Stimulated activated CD4-positive, alpha-beta T cell treated with anti-CD3 and anti-CD28 coated beads, Interleukin-1b, Interleukin-23, amount 100 ng/mL, for 4 hours (primary cell): Measurements from ENCODE around the gene GLE1.

ENCODE experiments used
- DNase-seq, 2 donors: peaks; one replicate each; pipeline ENCODE4 v3.0.0-alpha.2; 2020; ENCODE audit warnings: low read depth in 2 of 2

Gene GLE1, protein sequence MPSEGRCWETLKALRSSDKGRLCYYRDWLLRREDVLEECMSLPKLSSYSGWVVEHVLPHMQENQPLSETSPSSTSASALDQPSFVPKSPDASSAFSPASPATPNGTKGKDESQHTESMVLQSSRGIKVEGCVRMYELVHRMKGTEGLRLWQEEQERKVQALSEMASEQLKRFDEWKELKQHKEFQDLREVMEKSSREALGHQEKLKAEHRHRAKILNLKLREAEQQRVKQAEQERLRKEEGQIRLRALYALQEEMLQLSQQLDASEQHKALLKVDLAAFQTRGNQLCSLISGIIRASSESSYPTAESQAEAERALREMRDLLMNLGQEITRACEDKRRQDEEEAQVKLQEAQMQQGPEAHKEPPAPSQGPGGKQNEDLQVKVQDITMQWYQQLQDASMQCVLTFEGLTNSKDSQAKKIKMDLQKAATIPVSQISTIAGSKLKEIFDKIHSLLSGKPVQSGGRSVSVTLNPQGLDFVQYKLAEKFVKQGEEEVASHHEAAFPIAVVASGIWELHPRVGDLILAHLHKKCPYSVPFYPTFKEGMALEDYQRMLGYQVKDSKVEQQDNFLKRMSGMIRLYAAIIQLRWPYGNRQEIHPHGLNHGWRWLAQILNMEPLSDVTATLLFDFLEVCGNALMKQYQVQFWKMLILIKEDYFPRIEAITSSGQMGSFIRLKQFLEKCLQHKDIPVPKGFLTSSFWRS

DNA sequence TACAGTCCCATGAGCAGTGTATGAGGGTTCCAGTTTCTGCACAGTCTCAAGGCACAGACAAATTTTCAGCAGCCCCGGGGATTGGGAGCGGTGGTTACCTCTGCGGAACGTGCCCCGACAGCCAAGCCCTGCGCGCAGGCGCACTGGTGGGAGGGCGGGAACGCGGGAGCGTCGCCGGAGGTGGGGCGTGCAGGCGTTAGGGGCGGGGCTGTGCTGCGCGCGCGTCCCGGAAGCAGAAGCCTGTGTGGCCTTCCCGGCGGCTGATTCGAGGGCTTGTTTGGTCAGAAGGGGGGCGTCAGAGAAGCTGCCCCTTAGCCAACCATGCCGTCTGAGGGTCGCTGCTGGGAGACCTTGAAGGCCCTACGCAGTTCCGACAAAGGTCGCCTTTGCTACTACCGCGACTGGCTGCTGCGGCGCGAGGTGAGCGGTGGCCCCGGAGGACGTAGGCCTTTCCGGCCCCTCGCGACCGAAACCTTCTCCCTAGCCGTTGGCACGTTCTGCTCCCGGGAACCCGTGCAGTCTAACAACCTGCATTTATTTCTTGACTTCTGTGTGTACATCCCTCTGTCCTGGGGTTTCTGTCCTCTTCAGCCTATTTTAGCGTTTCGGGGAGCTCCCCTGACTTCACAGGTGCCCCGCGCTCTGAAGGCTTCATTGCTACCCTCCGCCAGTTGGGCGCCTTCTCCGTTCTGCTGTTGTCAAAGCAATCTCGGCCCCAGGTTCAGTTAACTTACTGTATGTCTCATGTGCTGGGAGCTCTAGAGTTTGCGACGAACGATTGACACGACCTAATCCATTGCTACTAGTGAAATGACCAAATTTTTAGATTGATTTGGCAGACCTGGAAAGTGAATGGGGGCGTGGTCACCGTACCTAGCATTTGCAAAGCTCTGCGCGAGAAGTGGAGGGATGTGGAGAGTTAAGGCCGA is at the start of gene GLE1:
GLE1 (plus strand) TSS at position 235 of the 929 bp plus-strand sequence; CDS start at position 322, 87 bp downstream.
- DNase-seq: peak; percentile 97 to 99

DNA sequence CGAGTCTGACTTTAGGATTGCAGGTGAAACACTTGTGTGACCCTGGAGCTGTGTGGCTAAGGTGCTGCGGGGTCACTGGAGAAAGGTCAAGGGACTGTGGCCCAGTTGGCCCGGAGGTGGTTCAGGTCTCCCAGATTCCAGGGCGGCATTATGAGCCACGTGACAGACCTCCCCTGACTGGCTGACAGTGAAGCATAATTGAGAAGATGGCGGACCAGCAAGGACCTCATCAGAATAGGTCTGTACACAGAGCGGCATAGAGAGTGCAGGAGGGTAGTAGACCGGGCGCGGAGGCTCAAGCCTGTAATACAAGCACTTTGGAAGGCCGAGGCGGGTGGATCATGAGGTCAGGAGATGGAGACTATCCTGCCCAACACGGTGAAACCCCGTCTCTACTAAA is 49.5 kb upstream of the GLE1 start:
- no peak for DNase-seq

DNA sequence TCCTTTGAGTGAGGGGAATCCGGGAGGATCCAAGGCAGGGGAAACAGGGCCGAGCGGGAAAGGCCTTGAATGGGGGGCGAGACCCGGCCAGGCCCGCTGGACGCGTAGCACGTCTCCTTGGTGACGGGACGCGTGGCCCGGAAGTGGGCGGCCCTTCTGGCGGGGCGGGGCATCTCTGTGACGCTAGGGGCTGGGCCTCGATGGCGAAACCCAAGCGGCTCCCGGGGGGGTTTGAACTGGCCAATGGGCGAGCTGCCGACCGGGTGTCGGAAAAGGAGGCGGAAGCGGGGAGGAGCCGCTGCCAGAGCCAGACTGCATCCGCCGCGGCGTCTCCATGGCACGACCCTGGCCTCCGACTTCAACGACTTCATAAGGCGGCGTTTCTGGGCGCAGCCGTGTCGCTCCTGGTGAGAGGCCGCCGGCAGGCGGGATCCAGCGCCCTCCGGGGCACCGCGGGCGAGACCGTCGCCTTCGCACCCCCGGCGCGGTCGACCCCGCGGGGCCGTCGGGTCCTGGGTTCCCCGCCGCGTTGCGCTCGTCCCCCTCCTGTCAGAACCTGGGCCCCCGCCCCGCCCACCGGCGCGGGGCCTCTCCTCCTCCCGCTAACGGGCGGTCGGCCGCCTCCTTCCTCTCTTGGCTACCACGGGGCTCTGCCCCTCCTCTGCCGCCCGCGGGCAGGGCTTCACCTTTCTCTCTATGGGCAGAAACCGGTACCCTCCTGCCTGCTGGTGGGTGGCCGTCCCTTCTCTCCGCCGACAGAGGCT is 48.5 kb upstream of the GLE1 start, which contains the start of gene ODF2:
ODF2 (plus strand) TSS at position 158 of the 764 bp plus-strand sequence; CDS start at position 244, 86 bp downstream.
- peak; percentile 97 to 98 for DNase-seq

DNA sequence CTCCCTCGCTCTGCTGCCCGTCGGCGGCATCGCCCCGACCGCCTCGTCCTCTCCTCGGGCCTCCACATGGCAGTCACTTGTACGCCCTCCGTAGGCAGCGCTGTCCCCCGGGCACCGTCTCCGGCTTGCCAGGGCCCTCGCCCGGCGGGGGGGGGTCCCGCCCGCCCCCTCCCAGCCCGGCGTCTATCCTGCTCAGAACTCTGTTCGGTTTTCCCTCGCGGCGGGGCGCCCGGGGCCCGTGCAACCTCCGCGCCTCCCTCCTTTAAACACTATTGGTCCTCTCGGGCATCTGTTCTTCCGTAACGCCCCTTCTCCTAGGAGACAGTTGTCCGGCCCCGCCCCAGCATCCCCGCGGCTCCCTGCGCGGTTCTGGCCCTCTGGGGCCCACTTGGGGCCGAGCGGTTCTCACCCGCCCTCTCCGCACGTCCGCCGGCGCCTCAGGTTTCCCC is 47.9 kb upstream of the GLE1 start:
- DNase-seq: peak; percentile 47 to 57

DNA sequence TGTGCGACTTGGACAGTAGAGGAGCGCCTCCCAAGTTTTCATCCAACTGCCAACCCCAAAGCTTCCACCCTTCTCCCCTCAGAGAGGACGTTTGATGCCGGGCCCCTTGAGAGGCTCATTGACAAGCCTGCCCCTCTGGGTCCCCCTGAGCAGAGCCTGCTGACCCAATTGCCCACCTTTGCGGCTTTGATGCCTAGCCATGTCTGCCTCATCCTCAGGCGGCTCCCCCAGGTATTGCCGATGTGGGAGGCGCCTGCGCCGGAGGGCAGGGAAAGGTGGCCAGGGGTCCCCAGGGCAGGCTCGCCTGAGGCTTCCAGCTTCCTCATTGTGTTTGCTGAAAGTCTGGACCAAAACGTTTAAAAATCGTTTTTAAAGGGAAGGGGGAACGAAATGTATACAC is 47.3 kb upstream of the GLE1 start:
- no peak for DNase-seq

DNA sequence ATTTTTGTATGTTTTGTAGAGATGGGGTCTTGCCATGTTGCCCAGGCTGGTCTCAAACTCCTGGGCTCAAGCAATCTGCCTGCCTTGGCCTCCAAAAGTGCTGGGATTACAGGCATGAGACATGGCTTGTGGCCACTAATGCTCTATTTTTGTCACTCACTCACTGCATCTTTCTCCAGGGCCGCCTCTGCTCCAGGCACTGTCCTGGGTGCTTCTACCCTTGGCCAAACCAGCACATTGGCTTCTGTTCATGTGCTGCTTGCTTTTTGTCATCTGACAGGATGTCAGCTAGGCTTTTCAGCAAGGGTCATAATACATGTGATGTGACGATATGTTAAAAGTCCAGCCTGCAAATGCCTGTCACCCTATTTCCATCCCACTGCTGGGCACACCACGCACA is 45.5 kb upstream of the GLE1 start:
- DNase-seq: no peak

DNA sequence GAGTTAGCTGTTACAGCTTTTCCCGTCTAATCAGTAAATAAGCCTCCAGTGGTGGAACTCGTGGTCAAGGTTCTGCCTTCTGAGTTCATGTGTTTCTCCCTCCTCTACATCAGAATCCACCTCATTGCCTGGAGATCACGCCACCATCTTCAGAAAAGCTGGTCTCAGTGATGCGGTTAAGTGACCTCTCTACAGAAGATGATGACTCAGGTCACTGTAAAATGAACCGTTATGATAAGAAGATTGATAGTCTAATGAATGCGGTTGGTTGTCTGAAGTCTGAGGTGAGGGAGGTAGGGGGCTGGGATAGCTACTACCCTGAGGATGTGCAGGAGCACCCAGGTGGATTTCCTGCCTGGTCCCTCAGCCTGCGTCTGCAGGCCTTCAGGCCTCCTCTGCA is 35.4 kb upstream of the GLE1 start:
- no peak for DNase-seq

DNA sequence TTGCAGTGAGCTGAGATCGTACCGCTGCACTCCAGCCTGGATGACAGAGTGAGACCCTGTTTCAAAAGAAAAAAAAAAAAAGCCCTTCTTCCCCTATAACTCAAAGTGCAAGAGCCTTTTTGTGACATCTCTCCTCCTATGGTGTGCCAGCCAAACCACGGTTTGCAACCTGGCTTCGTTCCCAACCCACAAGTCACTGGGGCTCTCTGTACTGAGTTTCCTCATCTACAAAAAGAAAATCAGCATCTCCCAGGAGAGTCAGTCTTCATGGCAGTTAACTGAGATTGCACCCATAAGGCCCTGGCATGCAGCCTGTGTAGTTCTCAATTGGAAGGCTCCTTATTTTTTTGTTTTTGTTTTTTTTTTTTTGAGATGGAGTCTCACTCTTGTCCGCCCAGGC is 34.0 kb upstream of the GLE1 start:
- DNase-seq: no peak

DNA sequence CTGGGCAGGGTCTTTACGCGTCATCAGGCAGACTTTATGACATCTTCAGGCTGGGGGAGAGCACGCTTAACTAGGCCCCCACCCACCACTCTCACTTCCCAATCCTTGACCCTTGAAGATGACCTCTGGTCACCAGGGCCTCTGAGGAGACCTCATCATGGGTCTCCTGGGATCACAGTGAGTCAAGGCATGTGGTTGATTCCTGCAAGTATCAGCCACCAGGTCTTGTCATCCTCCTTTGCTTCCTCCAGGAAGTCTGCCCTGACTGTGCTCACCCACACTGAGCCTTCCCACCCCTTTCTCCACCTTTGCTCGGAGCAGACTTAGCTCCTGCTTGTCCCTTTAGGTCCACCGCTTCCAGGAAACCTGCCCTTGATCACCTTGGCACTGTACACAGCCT is 31.4 kb upstream of the GLE1 start:
- no peak for DNase-seq

DNA sequence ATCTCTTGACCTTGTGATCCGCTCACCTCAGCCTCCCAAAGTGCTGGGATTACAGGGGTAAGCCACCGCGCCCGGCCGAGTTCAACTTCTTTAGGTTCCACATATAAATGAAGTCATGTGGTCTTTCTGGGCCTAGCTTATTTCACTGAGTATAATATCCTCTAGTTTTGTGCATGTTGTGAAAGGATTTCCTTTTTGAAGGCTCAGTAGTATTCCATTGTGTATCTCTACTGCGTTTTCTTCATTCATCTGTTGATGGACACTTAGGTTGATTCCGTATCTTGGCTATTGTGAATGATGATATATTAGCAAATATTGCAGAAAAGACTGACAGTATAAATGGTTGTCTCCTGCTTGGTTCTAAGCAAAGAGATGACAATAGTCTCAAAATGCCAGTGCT is 28.7 kb upstream of the GLE1 start:
- DNase-seq: no peak

DNA sequence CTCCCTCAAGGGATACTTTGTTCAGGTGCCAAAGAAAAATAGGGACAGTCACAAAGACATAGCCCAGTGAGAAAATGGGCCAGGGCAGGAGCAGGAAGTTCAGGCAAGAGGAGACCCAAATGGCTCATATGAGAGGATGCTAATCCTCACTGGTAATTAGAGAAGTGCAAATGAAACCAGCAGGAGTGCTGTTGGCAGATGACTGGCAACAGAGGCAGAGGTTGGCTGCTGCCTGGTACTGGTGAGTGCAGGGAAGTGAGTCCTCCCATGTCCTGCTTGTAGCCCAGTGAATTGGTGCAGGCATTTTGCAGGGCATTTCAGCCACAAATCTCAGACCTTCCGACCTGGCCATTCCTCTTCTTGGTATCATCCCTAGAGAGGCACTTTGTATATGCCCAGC is 25.3 kb upstream of the GLE1 start:
- DNase-seq: no peak

DNA sequence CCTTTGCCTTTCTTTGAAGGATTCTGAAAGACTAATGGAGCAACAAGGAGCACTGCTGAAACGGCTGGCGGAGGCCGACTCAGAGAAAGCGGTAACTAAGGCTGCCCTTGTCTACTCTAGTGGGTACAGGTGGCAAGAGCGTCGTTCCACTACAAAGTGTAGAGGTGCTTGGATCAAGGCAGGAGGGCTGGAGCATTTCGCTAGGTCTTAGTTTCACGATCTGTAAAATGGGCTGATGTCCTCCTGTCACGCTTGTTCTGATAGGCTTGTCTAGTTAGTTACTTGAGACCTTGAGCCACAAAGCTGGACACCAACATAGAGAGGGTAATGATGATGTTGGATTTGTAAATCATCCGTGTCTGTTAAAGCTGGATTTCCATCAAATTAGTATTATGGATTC is 23.0 kb upstream of the GLE1 start:
- no peak for DNase-seq

DNA sequence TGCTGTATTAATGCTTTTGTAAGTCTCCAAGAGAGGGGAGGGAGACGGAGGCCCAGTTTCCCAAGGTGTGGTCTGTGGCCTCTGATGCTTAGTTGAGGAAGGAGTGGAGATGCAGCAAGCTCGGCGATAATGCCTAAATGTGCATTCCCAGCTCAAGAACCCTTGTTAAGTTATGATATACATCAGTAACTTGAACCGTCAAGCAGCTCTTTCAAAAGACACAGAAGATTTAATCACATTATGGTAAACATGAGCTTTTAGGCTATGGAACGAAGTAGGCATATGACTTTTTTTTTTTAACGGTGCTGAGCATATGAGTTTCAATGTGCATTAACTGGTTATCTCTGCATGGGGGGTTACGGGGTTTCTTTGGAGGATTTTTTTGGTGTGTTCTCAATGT is 22.3 kb upstream of the GLE1 start:
- no peak for DNase-seq

DNA sequence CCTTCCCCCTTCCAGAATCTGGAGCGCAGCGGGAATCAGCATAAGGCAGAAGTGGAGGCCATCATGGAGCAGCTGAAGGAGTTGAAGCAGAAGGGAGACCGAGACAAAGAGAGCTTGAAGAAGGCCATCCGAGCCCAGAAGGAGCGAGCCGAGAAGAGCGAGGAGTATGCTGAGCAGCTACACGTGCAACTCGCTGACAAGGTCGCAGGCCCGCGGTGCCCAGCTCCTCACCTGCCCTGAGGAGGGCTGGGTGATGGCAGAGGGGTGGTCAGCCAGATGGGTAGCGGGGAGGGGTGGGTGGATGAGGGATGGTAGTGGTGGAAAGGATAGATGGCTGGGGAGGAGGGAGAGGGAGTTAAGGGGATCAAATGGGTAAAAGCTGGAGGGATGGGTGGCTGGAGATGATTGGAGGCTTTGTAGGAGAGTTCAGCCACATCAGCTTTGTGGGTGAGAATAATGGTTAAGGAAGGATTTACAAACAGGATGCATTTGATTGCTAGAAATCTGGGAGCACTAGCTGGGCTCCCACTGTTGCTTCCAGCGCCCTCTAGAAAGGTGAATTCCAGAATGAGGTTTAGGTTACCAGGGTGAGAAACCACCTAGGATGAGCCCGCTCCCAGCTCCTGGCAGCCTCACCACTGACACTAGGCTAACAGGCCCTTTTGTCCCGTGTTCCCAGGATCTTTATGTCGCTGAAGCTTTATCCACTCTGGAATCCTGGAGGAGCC is 19.7 kb upstream of the GLE1 start:
- DNase-seq: no peak

DNA sequence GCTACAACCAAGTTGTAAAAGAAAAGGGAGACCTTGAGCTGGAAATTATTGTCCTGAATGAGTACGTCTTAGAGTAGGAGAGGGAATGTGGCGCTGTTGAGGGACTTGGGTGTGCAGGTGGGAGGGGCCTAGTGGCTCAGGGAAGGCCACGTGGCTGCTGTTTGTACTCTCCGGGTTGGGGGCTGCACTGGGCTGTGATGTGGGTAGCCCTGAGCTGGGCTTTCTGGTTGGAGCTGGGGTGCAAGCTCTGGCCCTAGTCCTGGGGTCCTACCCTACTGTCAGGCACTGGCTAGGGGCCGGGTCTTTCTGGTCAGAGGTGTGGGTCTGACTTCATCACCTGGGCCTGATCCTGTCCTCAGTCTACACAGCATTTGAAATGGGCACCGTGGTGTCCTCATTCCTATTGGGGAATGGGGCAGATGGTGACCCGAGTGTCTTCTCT is 19.1 kb upstream of the GLE1 start:
- DNase-seq: no peak

DNA sequence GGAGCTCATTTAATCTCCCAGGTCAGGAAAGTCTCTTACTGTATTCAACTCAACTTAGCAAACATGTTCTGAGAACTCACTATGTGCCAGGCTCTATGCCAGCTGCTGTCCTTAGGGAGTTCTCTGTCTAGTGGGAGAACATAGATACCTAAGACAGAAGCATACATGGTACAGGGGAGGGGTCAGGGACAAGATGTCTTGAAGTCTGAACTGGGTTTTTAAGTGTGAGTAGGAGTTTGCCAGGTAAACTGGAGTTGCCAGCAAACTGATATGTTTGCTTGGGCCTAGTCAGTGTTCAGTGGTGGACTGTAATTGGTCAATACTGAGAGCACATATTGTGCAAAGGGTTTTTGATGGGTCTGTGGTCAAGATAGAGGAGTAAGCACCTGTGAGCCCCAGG is 18.3 kb upstream of the GLE1 start:
- no peak for DNase-seq

DNA sequence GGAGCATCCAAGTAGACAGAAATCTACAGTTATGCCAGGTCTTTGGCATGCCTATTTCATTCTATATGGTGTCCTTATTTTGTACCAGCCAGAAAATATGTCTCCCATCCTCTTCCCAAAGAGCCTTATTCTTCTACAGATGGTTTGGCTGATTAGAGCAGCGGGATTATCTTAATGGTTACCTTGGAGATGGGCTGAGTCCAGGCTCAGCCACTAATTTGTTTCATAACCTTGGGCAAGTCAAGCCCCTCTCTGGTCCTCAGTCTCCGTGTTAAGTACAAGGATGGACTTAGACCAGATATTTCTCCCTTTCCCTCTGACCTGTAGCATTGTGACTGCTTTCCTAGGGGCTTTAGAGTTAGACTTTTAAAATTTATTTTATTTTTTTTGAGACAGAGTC is 11.1 kb upstream of the GLE1 start:
- DNase-seq: no peak

DNA sequence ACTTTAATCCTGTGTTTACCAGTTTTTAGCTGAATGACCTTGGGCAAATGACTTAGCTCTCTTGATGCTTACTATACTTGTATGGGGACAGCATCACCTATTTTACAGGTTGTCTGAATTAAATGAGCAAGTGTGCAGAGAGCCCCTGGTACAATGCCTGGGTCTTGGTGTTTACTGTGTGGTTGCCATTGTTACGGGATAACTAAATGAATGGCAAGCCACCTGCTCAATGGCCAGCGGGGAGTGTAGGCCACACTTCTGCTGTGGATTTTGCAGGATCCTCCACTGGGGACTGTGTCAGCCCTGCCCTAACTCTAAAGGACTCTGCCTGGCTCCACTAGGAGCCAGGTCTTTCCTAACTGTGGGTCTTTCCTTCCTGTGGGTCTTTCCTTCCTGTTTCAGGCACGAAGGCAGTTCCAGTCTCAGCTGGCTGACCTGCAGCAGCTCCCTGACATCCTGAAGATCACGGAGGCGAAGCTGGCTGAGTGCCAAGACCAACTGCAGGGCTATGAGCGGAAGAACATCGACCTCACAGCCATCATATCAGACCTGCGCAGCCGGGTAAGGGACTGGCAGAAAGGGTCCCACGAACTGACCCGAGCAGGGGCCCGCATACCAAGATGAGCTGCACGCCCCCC is 10.3 kb upstream of the GLE1 start:
- no peak for DNase-seq

DNA sequence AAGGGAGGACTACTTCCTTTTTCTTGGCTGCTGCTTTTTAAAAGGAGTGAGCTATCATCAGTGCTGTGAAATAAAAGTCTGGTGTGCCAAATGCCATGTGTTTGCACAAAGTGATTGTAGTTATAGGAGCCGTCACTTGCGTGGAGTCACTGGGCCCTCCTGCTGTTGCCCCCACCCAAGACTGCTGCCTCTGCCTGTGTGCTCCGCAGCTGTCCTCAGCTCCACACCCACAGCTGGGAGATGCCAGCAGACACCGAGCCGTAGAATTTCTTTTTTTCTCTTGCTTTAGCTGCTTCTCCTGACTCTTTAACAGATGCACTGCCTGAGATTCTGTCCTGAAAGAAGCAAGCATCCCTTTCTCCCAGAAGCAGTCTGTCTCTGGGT is 9.8 kb upstream of the GLE1 start:
- no peak for DNase-seq

DNA sequence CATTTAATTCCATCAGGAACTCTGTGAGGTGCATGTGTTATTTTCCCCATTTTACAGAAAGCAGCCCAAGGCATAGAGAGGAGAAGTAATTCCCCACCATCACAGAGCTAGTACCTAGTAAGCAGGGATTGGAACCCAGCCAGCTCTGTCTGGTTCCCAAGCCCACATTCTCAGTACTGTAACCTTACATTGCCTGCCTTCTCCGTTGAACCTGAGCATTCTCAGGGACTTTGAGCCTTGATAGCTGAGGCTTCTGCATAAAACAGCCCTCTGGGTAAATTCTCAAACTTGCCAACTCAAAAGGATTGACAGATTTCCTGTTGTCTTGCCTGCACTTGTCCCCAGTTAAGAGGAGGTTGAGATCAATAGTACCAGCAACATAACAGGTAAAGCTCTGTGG is 9.2 kb upstream of the GLE1 start:
- DNase-seq: no peak
